Suppressor macrophage treated with lipopolysaccharide for 1 hour (primary cell): Measurements from ENCODE around the gene SCUBE1.

Experiments used
- DNase-seq, 3 donors: peaks; one replicate each; pipeline ENCODE4 v3.0.0-alpha.2; 2020 to 2022

The SCUBE1 gene

GRCh38 chr22:43235445-43236409, 107.4 kb downstream of the SCUBE1 start:
- DNase-seq: no peak

GRCh38 chr22:43234264-43234988, 108.7 kb downstream of the SCUBE1 start:
- no peak for DNase-seq

GRCh38 chr22:43233529-43233928, 109.6 kb downstream of the SCUBE1 start:
- DNase-seq: no peak

- no peak for DNase-seq
Observed at GRCh38 chr22:43232445-43232844, 110.7 kb downstream of the SCUBE1 start.

- no peak for DNase-seq
Observed at GRCh38 chr22:43231724-43232034, 111.5 kb downstream of the SCUBE1 start.

GRCh38 chr22:43230971-43231723, 112.0 kb downstream of the SCUBE1 start:
- peak; percentile 47 to 67 (median 61) for DNase-seq

GRCh38 chr22:43230571-43230970, 112.6 kb downstream of the SCUBE1 start:
- no peak for DNase-seq

GRCh38 chr22:43228863-43229262, 114.3 kb downstream of the SCUBE1 start:
- DNase-seq: no peak

GRCh38 chr22:43228330-43228729, 114.8 kb downstream of the SCUBE1 start:
- peak; percentile 34 to 69 (median 45) for DNase-seq

- DNase-seq: no peak
Observed at GRCh38 chr22:43227239-43227630, 115.9 kb downstream of the SCUBE1 start.

GRCh38 chr22:43226377-43227238, 116.6 kb downstream of the SCUBE1 start:
- no peak for DNase-seq

- no peak for DNase-seq
Observed at GRCh38 chr22:43225609-43226008, 117.6 kb downstream of the SCUBE1 start.

- no peak for DNase-seq
Observed at GRCh38 chr22:43222987-43223386, 120.2 kb downstream of the SCUBE1 start.

GRCh38 chr22:43222262-43222661, 120.9 kb downstream of the SCUBE1 start:
- no peak for DNase-seq

- DNase-seq: no peak
Observed at GRCh38 chr22:43220625-43221380, 122.4 kb downstream of the SCUBE1 start.

GRCh38 chr22:43218786-43219185, 124.4 kb downstream of the SCUBE1 start:
- DNase-seq: no peak

- no peak for DNase-seq
Observed at GRCh38 chr22:43217285-43218030, 125.7 kb downstream of the SCUBE1 start.

GRCh38 chr22:43216738-43217137, 126.4 kb downstream of the SCUBE1 start:
- DNase-seq: no peak

- DNase-seq: no peak
Observed at GRCh38 chr22:43213962-43214361, 129.2 kb downstream of the SCUBE1 start.

GRCh38 chr22:43213051-43213450, 130.1 kb downstream of the SCUBE1 start:
- DNase-seq: no peak

- no peak for DNase-seq
Observed at GRCh38 chr22:43212434-43212952, 130.7 kb downstream of the SCUBE1 start.
